ENCODE data around the gene PRKCE. TPM values are rescaled to one million over a fixed set of nuclear protein-coding genes. Genes with fewer than 3 reads are reported as not detected.

PRKCE gene
- total and polyA plus RNA-seq, 2 donors (not counting 1 experiment from before 2014, with no cell fraction given): 14.1 to 19.0 TPM

GRCh38 chr2:45981384-45981930 is 330.0 kb downstream of the PRKCE start:
- Histone ChIP-seq H3K9ac (ENCODE audit: insufficient read depth, low read length) (no peak overlapping the region), H3K4me2 (ENCODE audit: extremely low read depth, insufficient read depth, low read length) (no peak overlapping the region), H3K79me2 (ENCODE audit: control insufficient read depth, insufficient read depth, low read length) (no peaks in the 10 kb centered on the region), H3K9me3 (ENCODE audit: control insufficient read depth, insufficient read depth, low read depth, low read length) (no peaks in the 10 kb centered on the region), H3K27ac (ENCODE audit: insufficient read depth, low read length) (no peak overlapping the region), H3K27me3 (ENCODE audit: control insufficient read depth, insufficient read depth, low read length) (no peaks in the 10 kb centered on the region), H3K4me3 (replicated peaks in 1 of 4; ENCODE audit: control extremely low read depth in 1 of 4, insufficient read depth in 1 of 4, low read depth in 3 of 4, low read length in 4 of 4) (no peak overlapping the region), H4K20me1 (ENCODE audit: control insufficient read depth, extremely low read depth, insufficient read depth, low read length) (no peaks in the 10 kb centered on the region), H2AFZ (ENCODE audit: low read length) (no peak overlapping the region), H3K36me3 (ENCODE audit: control insufficient read depth, insufficient read depth, low read length) (no peaks in the 10 kb centered on the region), H3K4me1 (ENCODE audit: control insufficient read depth, extremely low read depth, insufficient read depth, low read length) (no peaks in the 10 kb centered on the region)
- no peak for DNase-seq (ENCODE audit: low read depth in 2 of 2)
- TF ChIP-seq CTCF (conservative IDR thresholded peaks at IDR 0.05 in 1 of 2, IDR thresholded peaks at IDR 0.05 in 1 of 2; ENCODE audit: low read depth in 1 of 2, low read length in 2 of 2) (no peak), EZH2 (IDR thresholded peaks at IDR 0.05; ENCODE audit: low read length, missing control alignments) (no peak)

- no peak overlapping the region for H3K4me3 ChIP-seq (replicated peaks in 1 of 4; ENCODE audit: control extremely low read depth in 1 of 4, insufficient read depth in 1 of 4, low read depth in 3 of 4, low read length in 4 of 4)
- no peaks in the 10 kb centered on the region for H3K79me2 ChIP-seq (ENCODE audit: control insufficient read depth, insufficient read depth, low read length)
- H3K36me3 ChIP-seq (ENCODE audit: control insufficient read depth, insufficient read depth, low read length): no peaks in the 10 kb centered on the region
- TF ChIP-seq CTCF (conservative IDR thresholded peaks at IDR 0.05 in 1 of 2, IDR thresholded peaks at IDR 0.05 in 1 of 2; ENCODE audit: low read depth in 1 of 2, low read length in 2 of 2): no peak
- TF ChIP-seq EZH2 (IDR thresholded peaks at IDR 0.05; ENCODE audit: low read length, missing control alignments): no peak
- H3K27me3 ChIP-seq (ENCODE audit: control insufficient read depth, insufficient read depth, low read length): no peaks in the 10 kb centered on the region
- no peak overlapping the region for H3K9ac ChIP-seq (ENCODE audit: insufficient read depth, low read length)
- H3K27ac ChIP-seq (ENCODE audit: insufficient read depth, low read length): no peak overlapping the region
- H3K4me1 ChIP-seq (ENCODE audit: control insufficient read depth, extremely low read depth, insufficient read depth, low read length): no peaks in the 10 kb centered on the region
- H3K9me3 ChIP-seq (ENCODE audit: control insufficient read depth, insufficient read depth, low read depth, low read length): no peaks in the 10 kb centered on the region
- no peak for DNase-seq (ENCODE audit: low read depth in 2 of 2)
- H2AFZ ChIP-seq (ENCODE audit: low read length): no peak overlapping the region
- H3K4me2 ChIP-seq (ENCODE audit: extremely low read depth, insufficient read depth, low read length): no peak overlapping the region
- H4K20me1 ChIP-seq (ENCODE audit: control insufficient read depth, extremely low read depth, insufficient read depth, low read length): no peaks in the 10 kb centered on the region
Measured at GRCh38 chr2:45982096-45982495, 330.6 kb downstream of the PRKCE start.

GRCh38 chr2:45983213-45983612 is 331.7 kb downstream of the PRKCE start:
- H3K4me1 ChIP-seq (ENCODE audit: control insufficient read depth, extremely low read depth, insufficient read depth, low read length): no peaks in the 10 kb centered on the region
- DNase-seq (ENCODE audit: low read depth in 2 of 2): no peak
- no peak overlapping the region for H2AFZ ChIP-seq (ENCODE audit: low read length)

More at GRCh38 chr2:45983213-45983612, 331.7 kb downstream of the PRKCE start:
- H3K4me2 ChIP-seq (ENCODE audit: extremely low read depth, insufficient read depth, low read length): no peak overlapping the region
- no peaks in the 10 kb centered on the region for H3K79me2 ChIP-seq (ENCODE audit: control insufficient read depth, insufficient read depth, low read length)
- no peaks in the 10 kb centered on the region for H3K9me3 ChIP-seq (ENCODE audit: control insufficient read depth, insufficient read depth, low read depth, low read length)
- H3K27me3 ChIP-seq (ENCODE audit: control insufficient read depth, insufficient read depth, low read length): no peaks in the 10 kb centered on the region
- H3K27ac ChIP-seq (ENCODE audit: insufficient read depth, low read length): no peak overlapping the region
- no peak overlapping the region for H3K9ac ChIP-seq (ENCODE audit: insufficient read depth, low read length)
- no peaks in the 10 kb centered on the region for H4K20me1 ChIP-seq (ENCODE audit: control insufficient read depth, extremely low read depth, insufficient read depth, low read length)
- no peak overlapping the region for H3K4me3 ChIP-seq (replicated peaks in 1 of 4; ENCODE audit: control extremely low read depth in 1 of 4, insufficient read depth in 1 of 4, low read depth in 3 of 4, low read length in 4 of 4)
- H3K36me3 ChIP-seq (ENCODE audit: control insufficient read depth, insufficient read depth, low read length): no peaks in the 10 kb centered on the region
- TF ChIP-seq CTCF (conservative IDR thresholded peaks at IDR 0.05 in 1 of 2, IDR thresholded peaks at IDR 0.05 in 1 of 2; ENCODE audit: low read depth in 1 of 2, low read length in 2 of 2) (no peak), EZH2 (IDR thresholded peaks at IDR 0.05; ENCODE audit: low read length, missing control alignments) (no peak)

Measured in fibroblast of lung (primary cell).